ENCODE data around the gene DSTN. TPM values are rescaled to one million over a fixed set of nuclear protein-coding genes. Genes with fewer than 3 reads are reported as not detected.

DSTN gene
- total RNA-seq, 1 experiment from 2014 or later, result 110 TPM

DNA sequence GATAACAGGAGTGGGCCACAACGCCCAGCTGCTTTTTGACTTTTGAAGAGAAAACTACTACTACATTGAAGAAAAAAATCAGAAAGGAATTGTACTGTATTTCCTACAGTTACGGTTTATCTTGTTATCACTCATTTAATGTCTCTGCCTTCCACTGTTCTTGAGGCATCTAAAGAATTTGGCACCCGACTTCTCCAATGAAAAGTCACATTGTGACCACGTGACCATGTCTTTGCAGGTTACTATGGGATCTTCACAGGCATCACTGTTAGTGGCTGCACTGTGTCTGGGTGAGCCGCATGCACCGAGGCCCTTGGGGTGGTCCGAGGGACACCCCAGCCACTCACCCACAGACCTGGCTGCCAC is 85.4 kb downstream of the DSTN start:
- H3K36me3 Mint-ChIP-seq (ENCODE audit: insufficient read depth, unreplicated experiment), result peaks cover 10% of the 10 kb centered on the region
- no peak overlapping the region for H3K27ac Mint-ChIP-seq (ENCODE audit: unreplicated experiment)
- no peak for DNase-seq
- H3K4me1 Mint-ChIP-seq (ENCODE audit: low read depth, unreplicated experiment), result no peaks in the 10 kb centered on the region
- no peak overlapping the region for H3K4me3 Mint-ChIP-seq (ENCODE audit: low read depth, unreplicated experiment)
- H3K27me3 Mint-ChIP-seq (ENCODE audit: unreplicated experiment), result no peaks in the 10 kb centered on the region
- CTCF ChIA-PET, result no interaction called here
- no TSS peak for BruUV-seq (replicated peaks)
- intact Hi-C loops (cut with micrococcal nuclease; ENCODE audit: unreplicated experiment), result loop anchor here (10.0 kb wide), 1 partner anchor 250 kb away; no protein-coding TSS in a partner anchor
- TF ChIP-seq, protein P1, sequence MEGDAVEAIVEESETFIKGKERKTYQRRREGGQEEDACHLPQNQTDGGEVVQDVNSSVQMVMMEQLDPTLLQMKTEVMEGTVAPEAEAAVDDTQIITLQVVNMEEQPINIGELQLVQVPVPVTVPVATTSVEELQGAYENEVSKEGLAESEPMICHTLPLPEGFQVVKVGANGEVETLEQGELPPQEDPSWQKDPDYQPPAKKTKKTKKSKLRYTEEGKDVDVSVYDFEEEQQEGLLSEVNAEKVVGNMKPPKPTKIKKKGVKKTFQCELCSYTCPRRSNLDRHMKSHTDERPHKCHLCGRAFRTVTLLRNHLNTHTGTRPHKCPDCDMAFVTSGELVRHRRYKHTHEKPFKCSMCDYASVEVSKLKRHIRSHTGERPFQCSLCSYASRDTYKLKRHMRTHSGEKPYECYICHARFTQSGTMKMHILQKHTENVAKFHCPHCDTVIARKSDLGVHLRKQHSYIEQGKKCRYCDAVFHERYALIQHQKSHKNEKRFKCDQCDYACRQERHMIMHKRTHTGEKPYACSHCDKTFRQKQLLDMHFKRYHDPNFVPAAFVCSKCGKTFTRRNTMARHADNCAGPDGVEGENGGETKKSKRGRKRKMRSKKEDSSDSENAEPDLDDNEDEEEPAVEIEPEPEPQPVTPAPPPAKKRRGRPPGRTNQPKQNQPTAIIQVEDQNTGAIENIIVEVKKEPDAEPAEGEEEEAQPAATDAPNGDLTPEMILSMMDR (IDR thresholded peaks at IDR 0.05; ENCODE audit: unreplicated experiment), result no peak
- no peaks in the 10 kb centered on the region for H3K9me3 Mint-ChIP-seq (ENCODE audit: low read depth, unreplicated experiment)

DNA sequence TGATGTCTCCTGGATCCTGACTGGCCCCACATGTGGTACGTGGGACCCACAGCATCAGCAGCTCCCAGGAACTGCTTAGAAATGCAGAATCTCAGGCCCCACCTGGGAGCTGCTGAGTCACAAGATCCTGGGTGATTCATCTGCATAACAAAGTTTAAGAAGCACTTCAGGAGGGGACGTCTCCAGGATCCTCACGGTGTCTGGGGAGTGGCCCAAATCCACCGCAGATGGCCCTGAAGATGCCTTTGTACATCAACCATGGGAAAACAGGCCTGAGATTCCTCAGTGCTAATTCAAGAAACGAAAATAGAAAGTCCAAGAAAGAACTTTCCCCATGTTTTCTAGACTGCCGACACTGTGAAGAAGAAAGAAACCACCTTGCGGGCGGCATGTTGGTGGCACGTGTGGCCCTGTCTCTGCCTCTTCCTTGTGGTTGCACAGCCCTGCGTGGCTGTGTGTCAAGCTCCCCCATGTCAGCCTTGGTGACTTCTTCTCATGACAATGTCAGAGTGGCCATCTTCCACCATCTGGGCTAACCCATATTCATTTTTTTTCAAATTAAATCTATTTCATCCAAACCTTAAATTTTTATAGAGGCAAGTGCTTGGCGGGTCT is 86.1 kb downstream of the DSTN start:
- TF ChIP-seq, protein P1 (IDR thresholded peaks at IDR 0.05; ENCODE audit: unreplicated experiment), result no peak
- no peak overlapping the region for H3K4me3 Mint-ChIP-seq (ENCODE audit: low read depth, unreplicated experiment)
- no peaks in the 10 kb centered on the region for H3K4me1 Mint-ChIP-seq (ENCODE audit: low read depth, unreplicated experiment)
- CTCF ChIA-PET, result no interaction called here
- H3K36me3 Mint-ChIP-seq (ENCODE audit: insufficient read depth, unreplicated experiment), result peaks cover 15% of the 10 kb centered on the region
- no peak for DNase-seq
- no peaks in the 10 kb centered on the region for H3K9me3 Mint-ChIP-seq (ENCODE audit: low read depth, unreplicated experiment)
- BruUV-seq (replicated peaks), result no TSS peak
- no peak overlapping the region for H3K27ac Mint-ChIP-seq (ENCODE audit: unreplicated experiment)
- intact Hi-C loops (cut with micrococcal nuclease; ENCODE audit: unreplicated experiment), result loop anchor here (10.0 kb wide), 1 partner anchor 249 kb away; no protein-coding TSS in a partner anchor
- no peaks in the 10 kb centered on the region for H3K27me3 Mint-ChIP-seq (ENCODE audit: unreplicated experiment)

- no peak overlapping the region for H3K27ac Mint-ChIP-seq (ENCODE audit: unreplicated experiment)
- no TSS peak for BruUV-seq (replicated peaks)
- CTCF ChIA-PET, result no interaction called here
Measured at GRCh38 chr20:17657079-17657825, 87.4 kb downstream of the DSTN start.

DNA sequence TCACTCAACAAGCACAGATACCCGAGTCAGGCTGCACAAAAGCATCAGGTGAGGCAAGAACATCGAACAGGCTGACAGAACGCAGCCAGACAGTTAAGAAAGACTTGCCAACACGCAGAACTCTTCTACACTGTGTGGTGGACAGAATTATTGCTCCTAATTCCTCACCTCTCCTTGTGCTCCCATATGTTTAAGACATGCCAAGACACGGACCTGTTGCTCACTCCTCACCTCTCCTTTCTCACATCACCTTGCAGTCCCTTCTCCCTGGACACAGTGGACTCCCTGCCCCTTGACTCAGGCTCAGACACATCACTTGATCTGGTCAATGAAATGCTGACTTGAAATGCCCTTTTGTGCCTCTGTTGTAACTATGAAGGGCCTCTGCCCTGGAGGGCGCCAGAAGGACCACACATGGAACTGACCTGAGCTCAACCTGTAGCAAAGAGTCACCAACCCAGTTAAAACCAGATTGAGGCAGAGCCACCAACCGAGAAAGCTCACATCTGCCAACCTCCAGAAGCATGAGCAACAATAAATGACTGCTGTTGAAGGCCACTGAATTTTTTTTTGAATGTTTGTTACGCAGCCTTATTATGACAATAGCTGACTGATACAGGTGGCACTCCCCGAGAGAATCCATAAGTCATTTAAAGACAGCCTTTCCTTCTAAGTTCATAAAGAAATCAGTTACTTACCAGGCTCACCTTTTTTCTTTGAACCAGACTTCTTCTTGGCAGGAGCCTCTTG is 88.2 kb downstream of the DSTN start:
- H3K27me3 Mint-ChIP-seq (ENCODE audit: unreplicated experiment), result no peaks in the 10 kb centered on the region
- BruUV-seq (replicated peaks), result no TSS peak
- H3K4me3 Mint-ChIP-seq (ENCODE audit: low read depth, unreplicated experiment), result no peak overlapping the region
- no peaks in the 10 kb centered on the region for H3K9me3 Mint-ChIP-seq (ENCODE audit: low read depth, unreplicated experiment)
- no peak for DNase-seq
- TF ChIP-seq, protein P1 (IDR thresholded peaks at IDR 0.05; ENCODE audit: unreplicated experiment), result no peak
- H3K4me1 Mint-ChIP-seq (ENCODE audit: low read depth, unreplicated experiment), result no peaks in the 10 kb centered on the region
- CTCF ChIA-PET, result no interaction called here
- H3K36me3 Mint-ChIP-seq (ENCODE audit: insufficient read depth, unreplicated experiment), result peaks cover 15% of the 10 kb centered on the region
- intact Hi-C loops (cut with micrococcal nuclease; ENCODE audit: unreplicated experiment), result loop anchor here (10.0 kb wide), 1 partner anchor 247 kb away; no protein-coding TSS in a partner anchor
- H3K27ac Mint-ChIP-seq (ENCODE audit: unreplicated experiment), result no peak overlapping the region

More at GRCh38 chr20:17657079-17657825, 87.4 kb downstream of the DSTN start:
- H3K4me3 Mint-ChIP-seq (ENCODE audit: low read depth, unreplicated experiment), result no peak overlapping the region
- H3K27me3 Mint-ChIP-seq (ENCODE audit: unreplicated experiment), result no peaks in the 10 kb centered on the region
- intact Hi-C loops (cut with micrococcal nuclease; ENCODE audit: unreplicated experiment), result loop anchor here (10.0 kb wide), 1 partner anchor 248 kb away; no protein-coding TSS in a partner anchor
- peaks cover 15% of the 10 kb centered on the region for H3K36me3 Mint-ChIP-seq (ENCODE audit: insufficient read depth, unreplicated experiment)
- H3K9me3 Mint-ChIP-seq (ENCODE audit: low read depth, unreplicated experiment), result no peaks in the 10 kb centered on the region
- no peaks in the 10 kb centered on the region for H3K4me1 Mint-ChIP-seq (ENCODE audit: low read depth, unreplicated experiment)
- DNase-seq, result no peak
- TF ChIP-seq, protein P1 (IDR thresholded peaks at IDR 0.05; ENCODE audit: unreplicated experiment), result no peak
